Measurements from ENCODE around the gene SLC35D2. TPM values are rescaled to one million over a fixed set of nuclear protein-coding genes. Genes with fewer than 3 reads are reported as not detected.

Gene SLC35D2
- total RNA-seq, 1 donor from 2014 or later = 19.0 TPM

DNA sequence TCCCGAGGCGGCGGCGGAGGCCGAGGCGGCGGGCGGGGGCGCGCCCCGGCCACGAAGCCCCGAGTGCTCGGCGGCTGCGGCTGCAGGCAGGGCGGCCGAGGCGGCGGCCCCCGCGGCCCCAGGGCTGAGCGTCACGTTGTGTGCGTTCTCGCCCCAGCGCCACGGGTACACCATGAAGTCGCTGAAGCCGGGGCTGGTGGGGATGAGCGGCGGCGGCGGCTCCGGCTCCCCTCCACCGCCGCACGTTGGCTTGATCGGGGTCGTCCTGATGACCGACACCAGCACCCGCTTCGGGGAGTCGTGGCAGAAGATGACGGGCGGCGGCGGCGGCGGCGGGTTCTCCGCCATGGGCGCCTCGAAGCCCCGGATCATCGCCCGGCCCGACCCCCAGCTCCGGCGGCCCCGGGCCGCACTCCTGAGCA is 34.2 kb upstream of the SLC35D2 start:
- Mint-ChIP-seq H3K4me1 (peaks cover 49% of the 10 kb centered on the region), H3K9me3 (no peaks in the 10 kb centered on the region), H3K4me3 (peak overlapping the region; percentile 88), H3K27me3 (ENCODE audit: low read depth) (no peaks in the 10 kb centered on the region), H3K27ac (ENCODE audit: unreplicated experiment) (peak overlapping the region; percentile 96), H3K36me3 (ENCODE audit: low read depth) (peaks cover 3% of the 10 kb centered on the region)
- peak; percentile 20 for DNase-seq (ENCODE audit: low read depth, low spot score)
- TF ChIP-seq, protein P1, sequence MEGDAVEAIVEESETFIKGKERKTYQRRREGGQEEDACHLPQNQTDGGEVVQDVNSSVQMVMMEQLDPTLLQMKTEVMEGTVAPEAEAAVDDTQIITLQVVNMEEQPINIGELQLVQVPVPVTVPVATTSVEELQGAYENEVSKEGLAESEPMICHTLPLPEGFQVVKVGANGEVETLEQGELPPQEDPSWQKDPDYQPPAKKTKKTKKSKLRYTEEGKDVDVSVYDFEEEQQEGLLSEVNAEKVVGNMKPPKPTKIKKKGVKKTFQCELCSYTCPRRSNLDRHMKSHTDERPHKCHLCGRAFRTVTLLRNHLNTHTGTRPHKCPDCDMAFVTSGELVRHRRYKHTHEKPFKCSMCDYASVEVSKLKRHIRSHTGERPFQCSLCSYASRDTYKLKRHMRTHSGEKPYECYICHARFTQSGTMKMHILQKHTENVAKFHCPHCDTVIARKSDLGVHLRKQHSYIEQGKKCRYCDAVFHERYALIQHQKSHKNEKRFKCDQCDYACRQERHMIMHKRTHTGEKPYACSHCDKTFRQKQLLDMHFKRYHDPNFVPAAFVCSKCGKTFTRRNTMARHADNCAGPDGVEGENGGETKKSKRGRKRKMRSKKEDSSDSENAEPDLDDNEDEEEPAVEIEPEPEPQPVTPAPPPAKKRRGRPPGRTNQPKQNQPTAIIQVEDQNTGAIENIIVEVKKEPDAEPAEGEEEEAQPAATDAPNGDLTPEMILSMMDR (conservative IDR thresholded peaks at IDR 0.05) = no peak

DNA sequence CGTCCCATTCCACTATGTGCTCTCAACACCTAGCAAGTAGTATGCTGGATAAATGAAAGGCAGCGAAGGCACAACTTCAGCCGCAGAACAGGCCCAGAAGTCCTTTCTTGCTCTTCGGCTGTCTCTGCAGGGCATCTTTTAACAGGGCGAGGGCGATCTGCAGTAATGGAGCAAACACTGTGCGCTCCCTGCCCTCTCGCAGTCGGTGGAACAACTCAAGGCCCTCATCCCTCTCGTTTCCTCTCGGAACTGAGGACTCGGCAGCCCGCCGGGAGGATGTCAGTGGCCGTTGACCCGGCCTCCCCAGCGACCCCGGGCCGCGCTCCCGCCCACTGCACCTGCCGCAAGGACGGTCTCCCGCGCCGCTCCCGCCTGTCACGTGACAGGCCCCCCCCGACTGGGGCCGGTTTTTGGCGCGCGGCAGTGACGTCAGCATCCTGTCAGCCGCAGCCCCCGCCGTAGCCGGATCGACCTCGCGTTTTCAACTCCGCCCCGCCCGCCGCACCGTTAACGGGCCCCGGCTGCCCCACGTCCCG is 33.6 kb upstream of the SLC35D2 start:
- H3K36me3 Mint-ChIP-seq (ENCODE audit: low read depth) = peaks cover 3% of the 10 kb centered on the region
- peak; percentile 77 for DNase-seq (ENCODE audit: low read depth, low spot score)
- peak overlapping the region; percentile 96 for H3K27ac Mint-ChIP-seq (ENCODE audit: unreplicated experiment)
- H3K27me3 Mint-ChIP-seq (ENCODE audit: low read depth) = no peaks in the 10 kb centered on the region
- peak overlapping the region; percentile 95 for H3K4me3 Mint-ChIP-seq
- no peaks in the 10 kb centered on the region for H3K9me3 Mint-ChIP-seq
- TF ChIP-seq, protein P1 (conservative IDR thresholded peaks at IDR 0.05) = no peak
- peaks cover 49% of the 10 kb centered on the region for H3K4me1 Mint-ChIP-seq

DNA sequence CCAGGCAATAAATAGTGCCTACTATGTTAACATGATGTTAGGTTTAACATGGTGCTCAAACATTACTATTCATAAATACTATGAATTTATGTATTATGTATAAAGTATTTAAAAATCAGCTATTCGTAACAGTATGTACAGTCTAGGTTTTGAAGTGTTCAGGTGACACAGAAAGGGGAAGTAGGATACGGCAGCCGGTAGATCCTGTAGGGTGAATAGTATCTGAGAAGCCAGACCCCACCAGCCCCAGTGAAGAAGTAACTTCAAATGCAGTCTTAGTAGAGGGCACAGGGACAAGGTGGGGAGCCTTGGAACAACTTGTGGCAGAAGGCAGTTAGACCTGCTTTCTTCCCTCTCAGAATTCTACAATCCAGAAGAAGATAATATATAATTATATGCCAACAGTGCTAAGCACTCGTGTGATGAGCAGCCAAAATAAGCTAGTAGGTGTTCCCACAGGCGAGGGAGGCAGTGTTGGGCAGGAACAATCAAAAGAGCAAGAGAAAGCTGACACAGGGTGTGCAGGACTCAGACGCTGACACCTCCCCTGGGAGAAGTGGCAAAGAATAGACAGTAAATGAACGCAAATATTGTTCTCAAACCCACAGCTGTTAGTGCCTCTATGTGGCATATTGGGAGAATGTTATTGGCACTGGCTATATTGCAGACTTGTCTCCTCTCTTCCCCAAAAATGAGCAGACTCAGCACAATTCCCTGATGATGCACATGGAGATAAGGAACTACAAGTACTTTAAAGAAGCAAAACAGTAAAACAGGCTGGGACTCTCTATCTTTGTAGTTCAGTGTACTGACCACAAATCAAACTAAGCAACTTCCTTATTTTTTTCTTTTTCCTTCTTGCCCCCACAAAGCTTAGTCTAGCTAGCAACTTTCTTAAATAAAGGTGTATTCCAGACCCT is 30.1 kb upstream of the SLC35D2 start:
- no peak for DNase-seq (ENCODE audit: low read depth, low spot score)
- Mint-ChIP-seq H3K27ac (ENCODE audit: unreplicated experiment) (no peak overlapping the region), H3K4me3 (peak overlapping the region; percentile 72), H3K4me1 (peaks cover 35% of the 10 kb centered on the region), H3K27me3 (ENCODE audit: low read depth) (no peaks in the 10 kb centered on the region), H3K36me3 (ENCODE audit: low read depth) (peaks cover 10% of the 10 kb centered on the region), H3K9me3 (no peaks in the 10 kb centered on the region)
- TF ChIP-seq, protein P1 (conservative IDR thresholded peaks at IDR 0.05) = no peak

DNA sequence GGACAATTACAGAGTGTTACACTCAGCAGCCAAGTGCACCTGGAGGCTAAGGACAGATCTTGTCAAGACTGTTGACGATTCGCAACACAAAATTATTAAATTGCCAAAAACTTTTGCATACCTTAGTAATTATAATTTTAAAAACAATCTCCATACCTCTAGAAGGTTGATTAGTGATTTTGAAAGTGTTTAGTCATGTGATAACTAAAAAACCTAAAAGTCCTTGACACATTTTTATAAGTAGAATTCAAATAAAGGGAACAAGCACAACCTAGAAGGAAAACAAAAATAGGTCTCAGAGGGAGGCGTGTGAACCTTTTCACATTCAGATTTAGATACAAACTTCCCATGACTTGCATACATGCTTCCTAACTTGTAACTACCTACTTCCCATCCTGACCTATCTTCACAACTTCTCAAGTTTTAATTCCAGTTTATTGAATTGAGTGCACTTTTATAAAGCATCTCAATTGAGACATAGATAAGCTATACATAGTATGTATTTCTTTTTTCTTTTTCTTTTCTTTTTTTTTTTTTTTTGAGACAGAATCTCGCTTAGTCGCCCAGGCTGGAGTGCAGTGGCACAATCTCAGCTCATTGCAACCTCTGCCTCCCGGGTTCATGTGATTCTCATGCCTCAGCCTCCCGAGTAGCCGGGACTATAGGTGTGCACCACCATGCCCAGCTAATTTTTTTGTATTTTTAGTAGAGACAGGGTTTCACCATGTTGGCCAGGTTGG is 28.8 kb upstream of the SLC35D2 start:
- no peak overlapping the region for H3K27ac Mint-ChIP-seq (ENCODE audit: unreplicated experiment)
- TF ChIP-seq, protein P1 (conservative IDR thresholded peaks at IDR 0.05) = no peak
- no peaks in the 10 kb centered on the region for H3K27me3 Mint-ChIP-seq (ENCODE audit: low read depth)
- peaks cover 38% of the 10 kb centered on the region for H3K4me1 Mint-ChIP-seq
- no peak for DNase-seq (ENCODE audit: low read depth, low spot score)
- H3K36me3 Mint-ChIP-seq (ENCODE audit: low read depth) = peaks cover 13% of the 10 kb centered on the region
- no peaks in the 10 kb centered on the region for H3K9me3 Mint-ChIP-seq
- H3K4me3 Mint-ChIP-seq = no peak overlapping the region

DNA sequence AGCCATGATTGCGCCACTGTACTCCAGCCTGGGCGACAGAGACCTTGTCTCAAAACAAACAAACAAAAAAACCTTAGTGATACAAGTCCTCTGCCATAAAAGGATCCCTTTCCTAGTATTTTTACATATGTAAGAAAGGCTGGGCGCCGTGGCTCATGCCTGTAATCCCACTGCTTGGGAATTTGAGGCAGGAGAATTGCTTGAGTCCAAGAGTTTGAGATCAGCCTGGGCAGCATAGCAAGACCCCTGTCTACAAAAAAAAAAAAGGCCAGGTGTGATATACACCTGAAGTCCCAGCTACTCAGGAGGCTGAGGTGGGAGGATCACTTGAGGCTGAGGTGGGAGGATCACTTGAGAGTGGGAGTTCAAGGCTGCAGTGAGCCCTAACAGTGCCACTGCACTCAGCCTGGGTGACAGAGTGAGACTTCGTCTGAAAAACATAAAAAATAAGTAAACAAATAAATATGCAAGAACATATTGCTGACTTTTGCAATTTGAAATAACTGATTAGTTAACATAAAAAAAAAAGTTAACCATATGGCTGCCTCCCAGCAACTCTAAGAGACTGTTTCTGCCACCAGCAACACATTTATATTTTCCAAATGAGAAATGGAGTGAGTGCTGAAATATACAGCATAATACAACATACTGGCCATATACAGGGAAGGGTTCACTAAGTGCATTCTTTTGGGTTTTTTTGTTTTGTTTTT is 27.8 kb upstream of the SLC35D2 start:
- Mint-ChIP-seq H3K27ac (ENCODE audit: unreplicated experiment) (no peak overlapping the region), H3K4me3 (peak overlapping the region; percentile 41), H3K27me3 (ENCODE audit: low read depth) (no peaks in the 10 kb centered on the region), H3K4me1 (peaks cover 32% of the 10 kb centered on the region), H3K9me3 (no peaks in the 10 kb centered on the region), H3K36me3 (ENCODE audit: low read depth) (peaks cover 13% of the 10 kb centered on the region)
- TF ChIP-seq, protein P1 (conservative IDR thresholded peaks at IDR 0.05) = no peak
- DNase-seq (ENCODE audit: low read depth, low spot score) = no peak

Data from neural crest cell (in vitro differentiated cells).